ENCODE data around the gene ALKBH8.

DNA sequence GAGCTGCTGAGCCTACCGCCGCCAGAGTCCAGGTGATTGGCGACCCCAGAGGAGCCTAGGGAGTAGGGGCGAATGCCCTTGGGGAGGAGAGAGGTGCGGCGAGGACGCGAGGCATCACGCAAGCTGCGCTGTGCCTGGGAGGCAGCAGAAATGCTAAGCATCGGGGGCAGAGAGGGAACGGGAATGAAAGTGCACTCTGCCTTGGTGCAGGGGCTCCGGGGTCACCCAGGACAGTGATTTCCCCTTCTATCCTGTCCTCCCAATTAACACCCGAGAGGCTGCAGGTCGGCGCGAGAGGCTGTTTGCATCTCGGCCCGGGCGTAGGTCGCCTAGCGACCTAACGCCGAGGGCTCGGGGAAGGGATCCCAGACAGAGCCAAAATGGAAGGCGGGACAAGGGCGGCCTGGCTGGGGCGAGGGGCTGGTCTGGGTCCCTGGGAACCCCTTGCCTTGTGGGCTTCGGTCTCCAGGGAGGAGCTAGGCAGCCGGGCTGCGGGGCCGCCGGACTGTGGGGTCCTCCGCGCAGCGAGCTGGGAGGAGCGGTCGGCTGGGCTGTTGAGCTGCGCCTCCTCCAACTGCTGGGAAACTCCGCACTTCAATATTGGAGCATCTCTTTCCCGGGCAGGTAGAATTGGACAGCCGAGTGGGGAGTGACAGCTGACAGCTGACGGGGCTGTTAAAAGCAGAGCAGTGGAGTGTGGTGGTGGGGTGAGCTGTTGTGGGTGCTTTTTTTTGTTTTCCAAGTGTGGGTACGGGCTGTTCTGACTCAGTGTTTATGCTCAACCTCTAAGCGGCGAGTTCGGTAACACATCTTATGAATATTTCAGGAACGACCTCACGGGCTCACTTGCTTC lies 26.1 kb upstream of the ALKBH8 start:
- TF ChIP-seq, protein P1, sequence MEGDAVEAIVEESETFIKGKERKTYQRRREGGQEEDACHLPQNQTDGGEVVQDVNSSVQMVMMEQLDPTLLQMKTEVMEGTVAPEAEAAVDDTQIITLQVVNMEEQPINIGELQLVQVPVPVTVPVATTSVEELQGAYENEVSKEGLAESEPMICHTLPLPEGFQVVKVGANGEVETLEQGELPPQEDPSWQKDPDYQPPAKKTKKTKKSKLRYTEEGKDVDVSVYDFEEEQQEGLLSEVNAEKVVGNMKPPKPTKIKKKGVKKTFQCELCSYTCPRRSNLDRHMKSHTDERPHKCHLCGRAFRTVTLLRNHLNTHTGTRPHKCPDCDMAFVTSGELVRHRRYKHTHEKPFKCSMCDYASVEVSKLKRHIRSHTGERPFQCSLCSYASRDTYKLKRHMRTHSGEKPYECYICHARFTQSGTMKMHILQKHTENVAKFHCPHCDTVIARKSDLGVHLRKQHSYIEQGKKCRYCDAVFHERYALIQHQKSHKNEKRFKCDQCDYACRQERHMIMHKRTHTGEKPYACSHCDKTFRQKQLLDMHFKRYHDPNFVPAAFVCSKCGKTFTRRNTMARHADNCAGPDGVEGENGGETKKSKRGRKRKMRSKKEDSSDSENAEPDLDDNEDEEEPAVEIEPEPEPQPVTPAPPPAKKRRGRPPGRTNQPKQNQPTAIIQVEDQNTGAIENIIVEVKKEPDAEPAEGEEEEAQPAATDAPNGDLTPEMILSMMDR (IDR thresholded peaks at IDR 0.05; ENCODE audit: low read depth, low read length, missing input control): no peak
- no peak for TF ChIP-seq SP1 (IDR thresholded peaks at IDR 0.05)
- no peak for TF ChIP-seq REST (IDR thresholded peaks at IDR 0.05)
- TF ChIP-seq JUND (IDR thresholded peaks at IDR 0.05): no peak
- no peak for TF ChIP-seq YY1 (IDR thresholded peaks at IDR 0.05)
- no peak for TF ChIP-seq GABPA (IDR thresholded peaks at IDR 0.05 in 1 of 2, conservative IDR thresholded peaks at IDR 0.05 in 1 of 2)
- TF ChIP-seq EGR1 (IDR thresholded peaks at IDR 0.05; ENCODE audit: low read depth in 2 of 2): no peak
- TF ChIP-seq MAX (IDR thresholded peaks at IDR 0.05): no peak
- no peak for TF ChIP-seq HNF4G (IDR thresholded peaks at IDR 0.05)
- no peak for TF ChIP-seq HNF4A (conservative IDR thresholded peaks at IDR 0.05)
- no peak for TF ChIP-seq RAD21 (IDR thresholded peaks at IDR 0.05)
- TF ChIP-seq FOXA1 (IDR thresholded peaks at IDR 0.05): no peak
- TF ChIP-seq ATF3 (IDR thresholded peaks at IDR 0.05): no peak
- TF ChIP-seq TAF1 (conservative IDR thresholded peaks at IDR 0.05): no peak
